Measurements from ENCODE around the gene SMARCE1. TPM values are rescaled to one million over a fixed set of nuclear protein-coding genes. Genes with fewer than 3 reads are reported as not detected.

The SMARCE1 gene
- polyA plus RNA-seq, 1 donor (not counting 4 experiments of a cell fraction or from before 2014, with no cell fraction given), result 60.6 TPM

GRCh38 chr17:40679523-40679907 is 31.9 kb upstream of the SMARCE1 start:
- Histone ChIP-seq H3K27ac (ENCODE audit: control insufficient read depth, insufficient read depth, low read length) (no peak overlapping the region), H3K9me1 (ENCODE audit: control insufficient read depth, extremely low read depth, insufficient read depth, low read length) (no peaks in the 10 kb centered on the region), H3K36me3 (ENCODE audit: control insufficient read depth in 2 of 2, extremely low read depth in 1 of 2, insufficient read depth in 2 of 2, low read length in 2 of 2) (no peaks in the 10 kb centered on the region), H4K20me1 (ENCODE audit: control insufficient read depth, extremely low read depth, insufficient read depth, low read length) (no peaks in the 10 kb centered on the region), H3K4me2 (ENCODE audit: control insufficient read depth, extremely low read depth, insufficient read depth, low read depth, low read length) (no peak overlapping the region), H3K4me1 (ENCODE audit: control insufficient read depth, extremely low read depth, insufficient read depth, low read length) (peaks cover 6% of the 10 kb centered on the region), H3K79me2 (ENCODE audit: control insufficient read depth, insufficient read depth, low read length) (no peaks in the 10 kb centered on the region), H2AFZ (ENCODE audit: control insufficient read depth, low read length) (no peak overlapping the region), H3K9me3 (ENCODE audit: control insufficient read depth, low read depth, low read length) (no peaks in the 10 kb centered on the region), H3K4me3 (ENCODE audit: control insufficient read depth in 2 of 3, extremely low read depth in 1 of 3, insufficient read depth in 2 of 3, low read depth in 1 of 3, low read length in 3 of 3) (no peak overlapping the region), H3K27me3 (ENCODE audit: control insufficient read depth, extremely low read depth, insufficient read depth, low read length) (peaks cover 14% of the 10 kb centered on the region), H3K9ac (ENCODE audit: control insufficient read depth, extremely low read depth, insufficient read depth, low read length) (no peak overlapping the region)
- dilution Hi-C loops (cut with MboI; ENCODE audit: extremely low pct_ligation_motif_present, low sequenced_read_pairs), result no loop called here
- no peak for DNase-seq (ENCODE audit: low read depth, low spot score)
- no peak for TF ChIP-seq CTCF (optimal IDR thresholded peaks at IDR 0.05 in 1 of 3, IDR thresholded peaks at IDR 0.05 in 1 of 3, conservative IDR thresholded peaks at IDR 0.05 in 1 of 3; ENCODE audit: extremely low read depth in 1 of 3, insufficient read depth in 2 of 3, low read length in 3 of 3)
- TF ChIP-seq EZH2 (IDR thresholded peaks at IDR 0.05; ENCODE audit: low read length), result no peak
- no peak for FAIRE-seq

GRCh38 chr17:40678902-40679522 is 31.4 kb upstream of the SMARCE1 start:
- peaks cover 6% of the 10 kb centered on the region for H3K4me1 ChIP-seq (ENCODE audit: control insufficient read depth, extremely low read depth, insufficient read depth, low read length)
- no peak overlapping the region for H2AFZ ChIP-seq (ENCODE audit: control insufficient read depth, low read length)
- FAIRE-seq (no peak), DNase-seq (ENCODE audit: low read depth, low spot score) (no peak)
- no peak overlapping the region for H3K27ac ChIP-seq (ENCODE audit: control insufficient read depth, insufficient read depth, low read length)
- H3K79me2 ChIP-seq (ENCODE audit: control insufficient read depth, insufficient read depth, low read length), result no peaks in the 10 kb centered on the region
- H3K9me1 ChIP-seq (ENCODE audit: control insufficient read depth, extremely low read depth, insufficient read depth, low read length), result no peaks in the 10 kb centered on the region
- H3K9me3 ChIP-seq (ENCODE audit: control insufficient read depth, low read depth, low read length), result no peaks in the 10 kb centered on the region
- H3K9ac ChIP-seq (ENCODE audit: control insufficient read depth, extremely low read depth, insufficient read depth, low read length), result no peak overlapping the region
- H3K4me3 ChIP-seq (ENCODE audit: control insufficient read depth in 2 of 3, extremely low read depth in 1 of 3, insufficient read depth in 2 of 3, low read depth in 1 of 3, low read length in 3 of 3), result no peak overlapping the region
- H4K20me1 ChIP-seq (ENCODE audit: control insufficient read depth, extremely low read depth, insufficient read depth, low read length), result no peaks in the 10 kb centered on the region
- H3K36me3 ChIP-seq (ENCODE audit: control insufficient read depth in 2 of 2, extremely low read depth in 1 of 2, insufficient read depth in 2 of 2, low read length in 2 of 2), result no peaks in the 10 kb centered on the region
- dilution Hi-C loops (cut with MboI; ENCODE audit: extremely low pct_ligation_motif_present, low sequenced_read_pairs), result no loop called here
- no peak overlapping the region for H3K4me2 ChIP-seq (ENCODE audit: control insufficient read depth, extremely low read depth, insufficient read depth, low read depth, low read length)
- TF ChIP-seq CTCF (optimal IDR thresholded peaks at IDR 0.05 in 1 of 3, IDR thresholded peaks at IDR 0.05 in 1 of 3, conservative IDR thresholded peaks at IDR 0.05 in 1 of 3; ENCODE audit: extremely low read depth in 1 of 3, insufficient read depth in 2 of 3, low read length in 3 of 3) (no peak), EZH2 (IDR thresholded peaks at IDR 0.05; ENCODE audit: low read length) (no peak)
- H3K27me3 ChIP-seq (ENCODE audit: control insufficient read depth, extremely low read depth, insufficient read depth, low read length), result peaks cover 18% of the 10 kb centered on the region
